Measurements from ENCODE around the gene ATF7IP2. TPM values are rescaled to one million over a fixed set of nuclear protein-coding genes. Genes with fewer than 3 reads are reported as not detected.
A peak's percentile ranks its signal among the peaks of the same experiment; 100 is the strongest.

The ATF7IP2 gene
- total and polyA plus RNA-seq, 9 of the 15 experiments (the other 6 are each of a cell fraction or from before 2014, with no cell fraction given), result 131 to 515 (median 196) TPM

DNA sequence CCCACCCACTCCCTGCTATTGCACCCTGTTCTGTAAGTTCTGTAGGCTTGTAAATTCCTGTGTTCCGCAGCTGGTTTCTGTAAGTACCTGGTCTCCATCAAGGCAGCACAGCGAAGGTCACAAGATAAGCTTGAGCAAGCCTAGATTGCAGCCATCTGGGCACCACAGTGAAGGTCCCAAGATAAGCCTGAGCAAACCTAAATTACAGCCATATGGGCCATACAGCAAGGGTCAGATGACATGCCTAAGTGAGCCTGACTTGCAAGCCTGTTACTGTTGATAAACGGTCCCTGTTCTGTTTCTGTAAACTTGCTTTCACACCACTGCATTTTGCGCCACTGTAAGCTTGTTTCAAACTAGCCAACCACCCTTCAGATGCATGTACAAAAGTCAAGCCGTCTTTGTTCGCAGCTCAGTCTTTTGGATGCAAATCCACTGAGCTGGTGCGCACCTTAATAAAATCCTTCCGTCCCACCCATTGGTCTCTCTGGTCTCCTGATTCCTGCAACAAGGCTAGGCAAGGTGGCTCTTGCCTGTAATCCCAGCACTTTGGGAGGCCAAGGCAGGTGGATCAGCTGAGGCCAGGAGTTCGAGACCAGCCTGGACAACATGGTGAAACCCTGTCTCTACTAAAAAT is 42.6 kb upstream of the ATF7IP2 start (continued):
- no peak for TF ChIP-seq NFRKB (IDR thresholded peaks at IDR 0.05; ENCODE audit: low read depth)
- no peak for TF ChIP-seq U2AF2 (optimal IDR thresholded peaks at IDR 0.05; ENCODE audit: low read depth, low read length)
- TF ChIP-seq, protein P1, sequence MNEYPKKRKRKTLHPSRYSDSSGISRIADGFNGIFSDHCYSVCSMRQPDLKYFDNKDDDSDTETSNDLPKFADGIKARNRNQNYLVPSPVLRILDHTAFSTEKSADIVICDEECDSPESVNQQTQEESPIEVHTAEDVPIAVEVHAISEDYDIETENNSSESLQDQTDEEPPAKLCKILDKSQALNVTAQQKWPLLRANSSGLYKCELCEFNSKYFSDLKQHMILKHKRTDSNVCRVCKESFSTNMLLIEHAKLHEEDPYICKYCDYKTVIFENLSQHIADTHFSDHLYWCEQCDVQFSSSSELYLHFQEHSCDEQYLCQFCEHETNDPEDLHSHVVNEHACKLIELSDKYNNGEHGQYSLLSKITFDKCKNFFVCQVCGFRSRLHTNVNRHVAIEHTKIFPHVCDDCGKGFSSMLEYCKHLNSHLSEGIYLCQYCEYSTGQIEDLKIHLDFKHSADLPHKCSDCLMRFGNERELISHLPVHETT (CRISPR knock-in tag; conservative IDR thresholded peaks at IDR 0.05 in 1 of 2, IDR thresholded peaks at IDR 0.05 in 1 of 2), result no peak
- TF ChIP-seq HDAC2 (IDR thresholded peaks at IDR 0.05), result no peak
- no peak for TF ChIP-seq TCF7 (IDR thresholded peaks at IDR 0.05; ENCODE audit: borderline replicate concordance)
- TF ChIP-seq FOS (IDR thresholded peaks at IDR 0.05; ENCODE audit: extremely low read depth, insufficient read length), result no peak
- TF ChIP-seq ARID1B (IDR thresholded peaks at IDR 0.05), result peak; percentile 92
- TF ChIP-seq RAD51 (IDR thresholded peaks at IDR 0.05; ENCODE audit: borderline replicate concordance, low read depth), result peak; percentile 51; the same call in 1 of the 2 replicates
- no peak for TF ChIP-seq ZNF140 (CRISPR knock-in tag; IDR thresholded peaks at IDR 0.05)
- TF ChIP-seq CSDE1 (IDR thresholded peaks at IDR 0.05), result no peak
- peak; percentile 61; the same call in 1 of the 2 replicates for TF ChIP-seq NCOA1 (IDR thresholded peaks at IDR 0.05; ENCODE audit: low read depth)
- TF ChIP-seq, protein P2, sequence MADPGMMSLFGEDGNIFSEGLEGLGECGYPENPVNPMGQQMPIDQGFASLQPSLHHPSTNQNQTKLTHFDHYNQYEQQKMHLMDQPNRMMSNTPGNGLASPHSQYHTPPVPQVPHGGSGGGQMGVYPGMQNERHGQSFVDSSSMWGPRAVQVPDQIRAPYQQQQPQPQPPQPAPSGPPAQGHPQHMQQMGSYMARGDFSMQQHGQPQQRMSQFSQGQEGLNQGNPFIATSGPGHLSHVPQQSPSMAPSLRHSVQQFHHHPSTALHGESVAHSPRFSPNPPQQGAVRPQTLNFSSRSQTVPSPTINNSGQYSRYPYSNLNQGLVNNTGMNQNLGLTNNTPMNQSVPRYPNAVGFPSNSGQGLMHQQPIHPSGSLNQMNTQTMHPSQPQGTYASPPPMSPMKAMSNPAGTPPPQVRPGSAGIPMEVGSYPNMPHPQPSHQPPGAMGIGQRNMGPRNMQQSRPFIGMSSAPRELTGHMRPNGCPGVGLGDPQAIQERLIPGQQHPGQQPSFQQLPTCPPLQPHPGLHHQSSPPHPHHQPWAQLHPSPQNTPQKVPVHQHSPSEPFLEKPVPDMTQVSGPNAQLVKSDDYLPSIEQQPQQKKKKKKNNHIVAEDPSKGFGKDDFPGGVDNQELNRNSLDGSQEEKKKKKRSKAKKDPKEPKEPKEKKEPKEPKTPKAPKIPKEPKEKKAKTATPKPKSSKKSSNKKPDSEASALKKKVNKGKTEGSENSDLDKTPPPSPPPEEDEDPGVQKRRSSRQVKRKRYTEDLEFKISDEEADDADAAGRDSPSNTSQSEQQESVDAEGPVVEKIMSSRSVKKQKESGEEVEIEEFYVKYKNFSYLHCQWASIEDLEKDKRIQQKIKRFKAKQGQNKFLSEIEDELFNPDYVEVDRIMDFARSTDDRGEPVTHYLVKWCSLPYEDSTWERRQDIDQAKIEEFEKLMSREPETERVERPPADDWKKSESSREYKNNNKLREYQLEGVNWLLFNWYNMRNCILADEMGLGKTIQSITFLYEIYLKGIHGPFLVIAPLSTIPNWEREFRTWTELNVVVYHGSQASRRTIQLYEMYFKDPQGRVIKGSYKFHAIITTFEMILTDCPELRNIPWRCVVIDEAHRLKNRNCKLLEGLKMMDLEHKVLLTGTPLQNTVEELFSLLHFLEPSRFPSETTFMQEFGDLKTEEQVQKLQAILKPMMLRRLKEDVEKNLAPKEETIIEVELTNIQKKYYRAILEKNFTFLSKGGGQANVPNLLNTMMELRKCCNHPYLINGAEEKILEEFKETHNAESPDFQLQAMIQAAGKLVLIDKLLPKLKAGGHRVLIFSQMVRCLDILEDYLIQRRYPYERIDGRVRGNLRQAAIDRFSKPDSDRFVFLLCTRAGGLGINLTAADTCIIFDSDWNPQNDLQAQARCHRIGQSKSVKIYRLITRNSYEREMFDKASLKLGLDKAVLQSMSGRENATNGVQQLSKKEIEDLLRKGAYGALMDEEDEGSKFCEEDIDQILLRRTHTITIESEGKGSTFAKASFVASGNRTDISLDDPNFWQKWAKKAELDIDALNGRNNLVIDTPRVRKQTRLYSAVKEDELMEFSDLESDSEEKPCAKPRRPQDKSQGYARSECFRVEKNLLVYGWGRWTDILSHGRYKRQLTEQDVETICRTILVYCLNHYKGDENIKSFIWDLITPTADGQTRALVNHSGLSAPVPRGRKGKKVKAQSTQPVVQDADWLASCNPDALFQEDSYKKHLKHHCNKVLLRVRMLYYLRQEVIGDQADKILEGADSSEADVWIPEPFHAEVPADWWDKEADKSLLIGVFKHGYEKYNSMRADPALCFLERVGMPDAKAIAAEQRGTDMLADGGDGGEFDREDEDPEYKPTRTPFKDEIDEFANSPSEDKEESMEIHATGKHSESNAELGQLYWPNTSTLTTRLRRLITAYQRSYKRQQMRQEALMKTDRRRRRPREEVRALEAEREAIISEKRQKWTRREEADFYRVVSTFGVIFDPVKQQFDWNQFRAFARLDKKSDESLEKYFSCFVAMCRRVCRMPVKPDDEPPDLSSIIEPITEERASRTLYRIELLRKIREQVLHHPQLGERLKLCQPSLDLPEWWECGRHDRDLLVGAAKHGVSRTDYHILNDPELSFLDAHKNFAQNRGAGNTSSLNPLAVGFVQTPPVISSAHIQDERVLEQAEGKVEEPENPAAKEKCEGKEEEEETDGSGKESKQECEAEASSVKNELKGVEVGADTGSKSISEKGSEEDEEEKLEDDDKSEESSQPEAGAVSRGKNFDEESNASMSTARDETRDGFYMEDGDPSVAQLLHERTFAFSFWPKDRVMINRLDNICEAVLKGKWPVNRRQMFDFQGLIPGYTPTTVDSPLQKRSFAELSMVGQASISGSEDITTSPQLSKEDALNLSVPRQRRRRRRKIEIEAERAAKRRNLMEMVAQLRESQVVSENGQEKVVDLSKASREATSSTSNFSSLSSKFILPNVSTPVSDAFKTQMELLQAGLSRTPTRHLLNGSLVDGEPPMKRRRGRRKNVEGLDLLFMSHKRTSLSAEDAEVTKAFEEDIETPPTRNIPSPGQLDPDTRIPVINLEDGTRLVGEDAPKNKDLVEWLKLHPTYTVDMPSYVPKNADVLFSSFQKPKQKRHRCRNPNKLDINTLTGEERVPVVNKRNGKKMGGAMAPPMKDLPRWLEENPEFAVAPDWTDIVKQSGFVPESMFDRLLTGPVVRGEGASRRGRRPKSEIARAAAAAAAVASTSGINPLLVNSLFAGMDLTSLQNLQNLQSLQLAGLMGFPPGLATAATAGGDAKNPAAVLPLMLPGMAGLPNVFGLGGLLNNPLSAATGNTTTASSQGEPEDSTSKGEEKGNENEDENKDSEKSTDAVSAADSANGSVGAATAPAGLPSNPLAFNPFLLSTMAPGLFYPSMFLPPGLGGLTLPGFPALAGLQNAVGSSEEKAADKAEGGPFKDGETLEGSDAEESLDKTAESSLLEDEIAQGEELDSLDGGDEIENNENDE (IDR thresholded peaks at IDR 0.05; ENCODE audit: low read depth, low read length), result no peak
- 0 out of 4 replicates have a peak, but pooled peaks of 1 of the 2 experiments have one; percentile 23 for TF ChIP-seq TEAD1 (CRISPR knock-in tag; IDR thresholded peaks at IDR 0.05)
- no peak for TF ChIP-seq BRCA1 (IDR thresholded peaks at IDR 0.05)
- TF ChIP-seq BRCA1 (CRISPR knock-in tag; IDR thresholded peaks at IDR 0.05), result no peak
- TF ChIP-seq PRMT5 (CRISPR knock-in tag; IDR thresholded peaks at IDR 0.05), result no peak
